Psoas muscle (tissue), 8 donors: ENCODE results near the gene PTPRB. TPM values are rescaled to one million over a fixed set of nuclear protein-coding genes. Genes with fewer than 3 reads are reported as not detected.

Source experiments
- ATAC-seq, 4 donors: fragments of 200-7000 bp; cut with Tn5 transposase; one replicate each; pipeline ENCODE4 v1.9.1; 2020; ENCODE audit warnings: moderate library complexity in 3 of 4, mild to moderate bottlenecking in 2 of 4
- DNase-seq, 2 donors: peaks; one replicate each; pipeline ENCODE4 v3.0.0-alpha.2; 2020
- H3K27ac ChIP-seq: fragments of 200-600 bp; one replicate; pipeline ENCODE4 v1.8.0; 2022
- H3K27me3 ChIP-seq, 3 donors: fragments of 200-600 bp in 1 of 3; one replicate each; pipeline versions ENCODE4 v1.6.1 to v1.8.0; 2013 to 2022; ENCODE audit warnings: low read length in 2 of 3, mild to moderate bottlenecking in 2 of 3, moderate library complexity in 1 of 3; ENCODE audit not compliant: insufficient read depth in 3 of 3
- H3K36me3 ChIP-seq, 2 donors: fragments of 200-600 bp in 1 of 2; one replicate each; pipeline versions ENCODE4 v1.6.1 to v1.8.0; 2013 to 2022; ENCODE audit warnings: low read depth in 1 of 2, mild to moderate bottlenecking in 1 of 2, moderate library complexity in 1 of 2; ENCODE audit not compliant: insufficient read depth in 1 of 2
- H3K4me1 ChIP-seq: fragments of 200-600 bp; one replicate; pipeline ENCODE4 v1.8.0; 2022
- H3K4me3 ChIP-seq: fragments of 200-600 bp; one replicate; pipeline ENCODE4 v1.8.0; 2022; ENCODE audit warnings: mild to moderate bottlenecking
- H3K9me3 ChIP-seq: fragments of 200-600 bp; one replicate; pipeline ENCODE4 v1.8.0; 2022
- CTCF ChIP-seq: fragments of 200-600 bp; IDR thresholded peaks from one replicate; pipeline ENCODE4 v1.8.0; 2022; ENCODE audit warnings: antibody characterized with exemption
- WGBS, 3 donors: extraction: QIAGEN DNeasy Blood & Tissue Kit; methylation state at CpG; one replicate each; pipeline versions ENCODE4 v1.1.6 to v1.1.7; 2013; 5-methylcytosine and 5-hydroxymethylcytosine counted together
- intact Hi-C, 2 donors: fragments of 100-400 bp; cut with DNase I; formaldehyde crosslinking; loops; one replicate each; pipeline versions ENCODE4 v1.11.0 to v1.14.2; 2022
- long read RNA-seq, 2 donors: library from polyadenylated mRNA; unstranded; transcript quantifications; one replicate each; pipeline ENCODE4 v2.0.0, GENCODE V29; 2021
- polyA plus RNA-seq, 3 donors: library from polyadenylated mRNA; stranded (reverse); fragments of 200-250 nt; gene quantifications; one replicate each; pipeline ENCODE4 v1.2.3, GENCODE V29; 2013
- total RNA-seq, 4 donors: library from RNA; stranded (reverse); fragmentation: NEBNext Ultra II Directional in 2 of 4; extraction: Animal tissue kit (Norgen Biotek cat#: 25700) in 2 of 4; gene quantifications; one replicate each; pipeline versions ENCODE4 v1.2.1 to v1.2.4, GENCODE V29; 2021 to 2023
- donor health status: healthy with polysubstance abuse.
- donor health status: DM: no; HTN: no; CAD: no; lungs with moderate emphysema.
- donor health status: Bipolar disorder and iron deficiency.
- donor health status: healthy.
- donor health status: DM: yes; HTN: yes; CAD: no.
- donor health status: DM: no; HTN: no; CAD: no.
- donor health status: DM: no; HTN: no; CAD: no.
- donor health status: DM: yes; HTN: yes; CAD: no.

PTPRB gene
- total RNA-seq (10 to 100 TPM; 10.9 to 32.1 (median 17.8) TPM), polyA plus RNA-seq (1 to 10 TPM; 6.5 to 7.6 (median 7.2) TPM)
- long read RNA-seq, donor 1, partial matches to known transcripts: 0 of 1 reads
- long read RNA-seq, donor 1, other reads (novel, unspliced or antisense): 1 of 1 reads
- long read RNA-seq, donor 2, partial matches to known transcripts: 6 of 15 reads
- long read RNA-seq, donor 2, other reads (novel, unspliced or antisense): 9 of 15 reads

GRCh38 chr12:70637303-70638085, at the start of gene PTPRB:
Gene PTPRB (minus strand): TSS chr12:70637429. CDS start chr12:70637395, 34 bp downstream.
- H3K9me3 ChIP-seq: no peaks in the 10 kb centered on the region
- H3K27ac ChIP-seq: peak within 1 kb of the TSS; percentile 53
- intact Hi-C loops: no loop called here
- H3K4me3 ChIP-seq: peak within 1 kb of the TSS; percentile 35
- TF ChIP-seq CTCF: no peak
- DNase-seq (no peak), ATAC-seq (no peak)
- WGBS, 3 donors: 55 to 71% (median 66%) methylated on average over 6 of the region's 6 CpGs
- no peaks in the 10 kb centered on the region for H3K36me3 ChIP-seq
- H3K27me3 ChIP-seq: no peaks in the 10 kb centered on the region
- H3K4me1 ChIP-seq: no peaks in the 10 kb centered on the region

- Histone ChIP-seq H3K27ac (no peak overlapping the region), H3K9me3 (no peaks in the 10 kb centered on the region), H3K4me3 (no peak overlapping the region), H3K27me3 (no peaks in the 10 kb centered on the region), H3K4me1 (no peaks in the 10 kb centered on the region), H3K36me3 (no peaks in the 10 kb centered on the region)
- ATAC-seq: no peak
- no peak for TF ChIP-seq CTCF
- DNase-seq: no peak
- intact Hi-C loops: no loop called here
- 59 to 75% (median 68%) methylated on average over 1 of the region's 1 CpG for WGBS, 3 donors
These were observed 49.7 kb upstream of the PTPRB start for GRCh38 chr12:70686907-70687306.

GRCh38 chr12:70686299-70686698, 49.1 kb upstream of the PTPRB start:
- Histone ChIP-seq H3K36me3 (no peaks in the 10 kb centered on the region), H3K9me3 (no peaks in the 10 kb centered on the region), H3K4me1 (no peaks in the 10 kb centered on the region), H3K27ac (no peak overlapping the region), H3K27me3 (no peaks in the 10 kb centered on the region), H3K4me3 (no peak overlapping the region)
- no peak for TF ChIP-seq CTCF
- DNase-seq: no peak
- intact Hi-C loops: no loop called here
- WGBS, 3 donors: 91 to 92% (median 91%) methylated on average over 2 of the region's 2 CpGs
- ATAC-seq: no peak

- Histone ChIP-seq H3K36me3 (no peaks in the 10 kb centered on the region), H3K27me3 (no peaks in the 10 kb centered on the region), H3K9me3 (no peaks in the 10 kb centered on the region), H3K4me1 (no peaks in the 10 kb centered on the region), H3K27ac (no peak overlapping the region), H3K4me3 (no peak overlapping the region)
- 38 to 58% (median 38%) methylated on average over 3 of the region's 3 CpGs for WGBS, 3 donors
- TF ChIP-seq CTCF: no peak
- DNase-seq (no peak), ATAC-seq (no peak)
- intact Hi-C loops: no loop called here
These were observed 46.7 kb upstream of the PTPRB start for GRCh38 chr12:70683976-70684375.
